ENCODE measurements around the gene GALE.
"Not testable (repeated sequence)": the region's sequence is repeated elsewhere in the genome, so short reads cannot be mapped to it uniquely, and the experiment has no call there.

The GALE gene

DNA sequence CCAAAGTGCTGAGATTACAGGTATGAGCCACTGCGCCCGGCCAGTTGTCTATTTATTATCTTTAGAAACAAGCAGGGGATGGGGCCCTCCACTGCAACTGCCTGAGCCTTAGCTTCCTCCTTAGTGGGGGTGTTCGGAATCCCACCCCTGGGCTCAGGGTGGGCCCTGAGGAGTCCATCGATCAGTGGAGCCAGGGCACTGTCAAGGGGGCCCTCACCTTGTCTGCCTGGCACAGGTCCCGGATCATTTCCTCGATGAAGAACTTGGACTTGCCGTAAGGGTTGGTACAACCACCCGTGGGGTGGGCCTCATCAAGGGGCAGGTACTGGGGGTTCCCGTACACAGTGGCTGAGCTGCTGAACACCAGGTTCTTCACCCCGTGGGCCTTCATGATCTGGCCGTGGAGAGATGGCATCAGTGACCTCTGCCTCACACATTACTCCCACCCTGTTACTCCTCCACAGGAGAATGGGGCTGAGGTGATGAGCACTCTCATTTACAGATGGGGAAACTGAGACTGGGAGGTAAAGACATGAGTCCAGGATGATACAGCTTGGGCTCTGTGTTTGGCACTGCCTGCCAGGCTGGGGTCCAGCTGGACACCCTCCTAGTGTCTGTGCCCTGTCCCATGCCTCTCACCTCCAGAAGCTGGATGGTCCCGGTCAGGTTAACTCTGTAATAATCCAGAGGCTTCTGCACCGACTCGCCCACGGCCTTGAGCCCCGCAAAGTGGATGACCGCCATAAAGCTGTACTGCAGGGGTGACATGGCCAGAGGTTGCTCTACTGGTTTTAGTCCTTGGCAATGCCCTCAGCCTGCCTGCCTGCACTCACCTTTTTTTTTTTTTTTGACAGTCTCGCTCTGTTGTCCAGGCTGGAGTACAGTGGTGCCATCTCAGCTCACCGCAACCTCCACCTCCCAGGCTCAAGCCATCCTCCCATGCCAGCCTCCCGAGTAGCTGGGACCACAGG, 2.8 kb downstream of the GALE start:
- H3K27ac ChIP-seq = no peak overlapping the region
- TF ChIP-seq Cebpa-rat (IDR thresholded peaks at IDR 0.05) = no peak

DNA sequence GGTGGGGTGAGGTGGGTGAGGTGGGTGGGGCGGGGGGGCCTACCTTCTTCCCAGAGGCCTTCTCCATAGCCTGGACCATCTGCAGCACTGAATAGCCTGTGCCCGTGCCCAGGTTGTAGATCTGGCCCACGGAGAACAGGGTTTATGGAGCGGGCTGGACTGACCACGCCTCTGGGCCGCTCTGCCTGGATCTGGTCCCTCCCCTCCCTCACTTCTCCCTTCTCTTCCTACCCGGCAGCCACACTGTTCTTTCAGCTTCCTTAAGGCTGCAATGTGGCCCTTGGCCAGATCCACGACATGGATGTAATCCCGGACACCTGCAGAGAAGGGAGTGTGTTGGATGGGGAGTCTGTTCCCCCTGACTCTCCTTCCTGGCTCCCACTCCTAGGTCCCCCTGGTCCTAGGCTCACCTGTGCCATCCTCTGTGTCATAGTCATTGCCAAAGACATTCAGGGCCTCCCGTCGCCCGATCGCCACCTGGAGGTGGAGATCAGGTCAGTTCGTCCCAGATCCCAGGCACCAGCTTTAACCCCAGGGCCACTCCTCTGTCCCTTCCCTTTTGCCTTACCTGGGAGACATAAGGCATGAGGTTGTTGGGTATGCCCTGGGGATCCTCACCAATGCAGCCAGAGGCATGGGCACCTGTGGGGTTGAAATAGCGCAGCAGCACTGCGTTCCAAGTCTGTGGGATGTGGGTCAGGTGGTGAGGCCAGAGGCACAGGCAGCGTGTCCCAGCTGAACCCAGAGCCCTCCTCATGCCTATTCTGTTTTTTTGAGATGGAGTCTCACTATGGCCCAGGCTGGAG, 3.9 kb downstream of the GALE start:
- Histone ChIP-seq H3K9ac (peak overlapping the region in 1 of 11 experiments; percentile 22; a peak in 1 of 22 replicates), H3K4me3 (no peak overlapping the region), H3K4me2 (no peak overlapping the region), H3K36me3 (peaks cover 49 to 67% (median 58%) of the 10 kb centered on the region in 11 experiments), H3K27me3 (no peaks in the 10 kb centered on the region), H4K20me1 (peaks cover 0 to 59% (median 17%) of the 10 kb centered on the region in 11 experiments; a peak in 16 of 22 replicates), H3K9me3 (replicated peaks in 1 of 11) (no peaks in the 10 kb centered on the region), H3K27ac (no peak overlapping the region), H3K4me1 (peaks cover 36 to 45% (median 40%) of the 10 kb centered on the region in 10 experiments)
- no peak for TF ChIP-seq Cebpa-rat (IDR thresholded peaks at IDR 0.05)

More for the DNA sequence above, 2.8 kb downstream of the GALE start:
- no peaks in the 10 kb centered on the region for H3K27me3 ChIP-seq
- H3K36me3 ChIP-seq = peaks cover 51 to 65% (median 59%) of the 10 kb centered on the region in 11 experiments
- H3K4me1 ChIP-seq = peaks cover 29 to 41% (median 35%) of the 10 kb centered on the region in 10 experiments
- peaks cover 0 to 52% (median 10%) of the 10 kb centered on the region in 11 experiments; a peak in 14 of 22 replicates for H4K20me1 ChIP-seq
- H3K4me3 ChIP-seq = no peak overlapping the region
- no peaks in the 10 kb centered on the region for H3K9me3 ChIP-seq (replicated peaks in 1 of 11)
- no peak overlapping the region for H3K4me2 ChIP-seq
- 0 out of 22 replicates have a peak overlapping the region, but pooled peaks of 1 of the 11 experiments have one; percentile 17 for H3K9ac ChIP-seq

DNA sequence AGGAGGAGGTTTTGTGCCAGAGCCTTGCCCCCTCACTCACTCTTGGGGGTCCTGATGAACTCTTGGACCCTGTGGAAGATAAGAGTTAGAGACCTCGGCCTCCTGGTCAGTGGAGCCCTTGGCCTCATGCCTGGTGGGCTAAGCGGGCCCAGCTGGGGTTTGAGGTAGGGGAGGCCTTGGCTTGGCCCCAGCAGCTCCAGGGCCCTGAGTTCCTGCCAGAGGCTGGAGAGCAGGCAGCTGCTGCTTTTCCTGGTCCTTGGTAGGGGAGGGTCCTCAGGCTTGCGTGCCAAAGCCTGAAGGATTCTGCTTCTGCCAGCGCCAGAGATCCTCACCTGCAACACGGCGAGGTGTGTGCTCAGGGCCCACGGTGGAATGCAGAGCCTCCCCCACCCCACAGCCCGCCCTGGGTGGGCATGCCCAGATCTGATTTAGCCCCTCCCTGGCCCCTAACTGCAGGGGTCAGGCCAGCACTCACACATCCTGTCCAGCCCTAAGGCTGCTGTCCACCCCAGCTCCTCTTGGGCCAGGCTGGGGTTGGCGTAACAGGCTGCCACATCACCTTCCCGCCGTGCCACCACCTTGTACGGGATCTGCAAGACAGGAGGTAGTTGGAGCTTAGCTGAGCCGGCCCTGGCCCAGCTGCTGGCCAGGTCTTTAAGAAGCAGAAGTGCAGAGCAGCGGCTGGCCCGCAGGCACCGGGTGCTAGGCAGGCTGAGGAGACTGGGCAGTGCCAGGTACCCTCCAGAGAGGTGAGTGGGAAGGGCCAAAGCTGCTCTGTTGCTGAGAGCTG, 4.7 kb downstream of the GALE start:
- H3K4me2 ChIP-seq = no peak overlapping the region
- H3K27me3 ChIP-seq = no peaks in the 10 kb centered on the region
- no peak for TF ChIP-seq Cebpa-rat (IDR thresholded peaks at IDR 0.05)
- H3K36me3 ChIP-seq = peaks cover 47 to 67% (median 58%) of the 10 kb centered on the region in 11 experiments
- H3K9me3 ChIP-seq (replicated peaks in 1 of 11) = no peaks in the 10 kb centered on the region
- no peak overlapping the region for H3K4me3 ChIP-seq
- peaks cover 0 to 59% (median 17%) of the 10 kb centered on the region in 11 experiments; a peak in 16 of 22 replicates for H4K20me1 ChIP-seq
- H3K4me1 ChIP-seq = peaks cover 29 to 38% (median 33%) of the 10 kb centered on the region in 10 experiments
- no peak overlapping the region for H3K27ac ChIP-seq
- peak overlapping the region in 3 of 11 experiments; percentile 15 to 28 (median 18); a peak in 1 of 22 replicates for H3K9ac ChIP-seq

DNA sequence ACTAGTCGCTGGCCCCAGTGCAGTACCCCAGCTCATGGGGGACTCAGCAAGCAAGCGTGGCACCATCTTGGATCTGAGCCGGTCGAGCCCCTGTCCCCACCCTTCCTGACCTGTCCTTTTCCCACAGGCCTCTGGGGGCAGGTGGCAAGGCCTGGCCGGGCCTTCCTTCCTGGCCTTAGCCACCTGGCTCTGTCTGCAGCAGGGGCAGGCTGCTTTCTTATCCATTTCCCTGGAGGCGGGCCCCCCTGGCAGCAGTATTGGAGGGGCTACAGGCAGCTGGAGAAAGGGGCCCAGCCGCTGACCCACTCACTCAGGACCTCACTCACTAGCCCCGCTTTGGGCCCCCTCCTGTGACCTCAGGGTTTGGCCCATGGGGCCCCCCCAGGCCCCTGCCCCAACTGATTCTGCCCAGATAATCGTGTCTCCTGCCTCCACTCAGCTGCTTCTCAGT, 5.8 kb downstream of the GALE start:
- not testable (repeated sequence) for H3K9me3 ChIP-seq (replicated peaks in 1 of 11); H3K27me3 ChIP-seq; H3K27ac ChIP-seq; H3K4me3 ChIP-seq; H3K4me2 ChIP-seq
- H3K4me1 ChIP-seq = peaks cover 33 to 48% (median 41%) of the 10 kb centered on the region in 10 experiments
- H4K20me1 ChIP-seq = peaks cover 0 to 58% (median 17%) of the 10 kb centered on the region in 11 experiments; a peak in 16 of 22 replicates
- peaks cover 47 to 67% (median 58%) of the 10 kb centered on the region in 11 experiments for H3K36me3 ChIP-seq
- H3K9ac ChIP-seq = peak overlapping the region in 1 of 11 experiments; percentile 34; a peak in 1 of 22 replicates

DNA sequence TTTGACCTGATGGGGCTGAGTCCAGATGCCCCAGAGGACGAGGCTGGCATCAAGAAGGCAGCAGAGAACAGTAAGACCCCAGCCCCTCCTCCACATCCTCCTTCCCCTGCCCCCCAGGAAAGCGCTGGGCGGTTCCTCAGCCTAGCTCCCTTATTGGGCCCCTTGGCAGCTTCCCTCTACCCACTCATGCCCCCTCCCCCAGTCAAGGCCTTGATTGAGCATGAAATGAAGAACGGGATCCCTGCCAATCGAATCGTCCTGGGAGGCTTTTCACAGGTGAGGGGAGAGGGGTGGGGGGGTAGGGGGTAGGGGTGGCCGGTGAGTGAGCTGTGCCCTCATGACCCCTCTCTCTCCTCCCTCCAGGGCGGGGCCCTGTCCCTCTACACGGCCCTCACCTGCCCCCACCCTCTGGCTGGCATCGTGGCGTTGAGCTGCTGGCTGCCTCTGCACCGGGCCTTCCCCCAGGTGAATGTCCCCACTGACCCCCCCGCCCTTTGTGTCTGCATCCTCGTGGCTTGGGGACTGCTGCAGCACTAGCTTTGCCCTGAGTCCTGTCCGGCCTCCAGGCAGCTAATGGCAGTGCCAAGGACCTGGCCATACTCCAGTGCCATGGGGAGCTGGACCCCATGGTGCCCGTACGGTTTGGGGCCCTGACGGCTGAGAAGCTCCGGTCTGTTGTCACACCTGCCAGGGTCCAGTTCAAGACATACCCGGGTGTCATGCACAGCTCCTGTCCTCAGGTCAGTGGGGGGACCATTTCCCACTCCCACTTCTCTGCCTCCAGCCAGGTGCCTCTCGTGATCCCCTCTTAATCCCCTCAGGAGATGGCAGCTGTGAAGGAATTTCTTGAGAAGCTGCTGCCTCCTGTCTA, 6.5 kb downstream of the GALE start:
- peaks cover 0 to 58% (median 15%) of the 10 kb centered on the region in 11 experiments; a peak in 16 of 22 replicates for H4K20me1 ChIP-seq
- H3K27ac ChIP-seq = peak overlapping the region in 4 of 11 experiments; percentile 21 to 32 (median 24); a peak in 1 of 22 replicates
- no peak overlapping the region for H3K4me3 ChIP-seq
- no peaks in the 10 kb centered on the region for H3K27me3 ChIP-seq
- peak overlapping the region in 9 of 11 experiments; percentile 68 to 91 (median 86); a peak in 11 of 22 replicates for H3K9ac ChIP-seq
- H3K36me3 ChIP-seq = peaks cover 47 to 63% (median 57%) of the 10 kb centered on the region in 11 experiments
- H3K9me3 ChIP-seq (replicated peaks in 1 of 11) = no peaks in the 10 kb centered on the region
- peak overlapping the region in 9 of 11 experiments; percentile 81 to 99 (median 92); a peak in 11 of 22 replicates for H3K4me2 ChIP-seq
- no peak for TF ChIP-seq Cebpa-rat (IDR thresholded peaks at IDR 0.05)
- H3K4me1 ChIP-seq = peaks cover 27 to 48% (median 37%) of the 10 kb centered on the region in 10 experiments

DNA sequence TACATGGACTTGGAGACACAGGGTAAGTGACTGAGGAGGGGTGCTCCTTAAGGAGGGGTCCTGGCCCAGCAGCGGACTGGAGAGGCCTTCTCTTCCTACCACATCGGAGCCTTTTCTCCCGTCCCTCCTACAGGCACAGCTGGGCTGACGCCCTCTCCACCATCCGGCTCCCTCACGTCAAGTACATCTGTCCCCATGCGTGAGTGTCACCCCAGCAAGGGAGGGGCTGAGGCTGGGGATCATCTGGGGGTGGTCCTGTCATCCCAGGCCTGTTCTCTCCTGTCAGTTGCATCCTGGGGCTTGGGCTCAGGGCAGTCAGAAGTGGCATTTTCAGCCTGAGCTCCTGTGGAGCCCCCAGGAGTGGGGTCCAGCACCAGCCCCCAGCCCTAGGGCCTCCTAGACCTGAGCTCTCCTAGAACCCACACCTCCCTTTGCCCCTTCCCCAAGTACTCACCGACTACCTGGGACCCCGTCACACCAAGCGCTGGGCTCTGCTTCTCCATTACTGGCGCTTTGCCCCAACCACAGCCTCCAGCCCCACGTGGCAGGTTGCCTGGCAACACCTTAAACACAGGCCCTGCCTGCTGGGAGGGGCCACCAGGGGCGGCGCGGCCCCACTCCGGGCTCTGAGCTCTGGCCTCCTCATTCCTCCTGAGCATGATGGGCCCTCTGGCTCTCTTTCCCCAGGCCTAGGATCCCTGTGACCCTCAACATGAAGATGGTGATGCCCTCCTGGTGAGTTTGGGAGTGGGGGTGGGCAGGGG, 7.4 kb downstream of the GALE start:
- peaks cover 51 to 62% (median 58%) of the 10 kb centered on the region in 11 experiments for H3K36me3 ChIP-seq
- no peaks in the 10 kb centered on the region for H3K27me3 ChIP-seq
- H3K9ac ChIP-seq = peak overlapping the region; percentile 30 to 91 (median 85); a peak in 20 of 22 replicates
- peaks cover 0 to 52% (median 15%) of the 10 kb centered on the region in 11 experiments; a peak in 16 of 22 replicates for H4K20me1 ChIP-seq
- peak overlapping the region in 8 of 11 experiments; percentile 8 to 32 (median 22); a peak in 10 of 22 replicates for H3K27ac ChIP-seq
- peaks cover 23 to 51% (median 31%) of the 10 kb centered on the region in 10 experiments for H3K4me1 ChIP-seq
- H3K4me2 ChIP-seq = peak overlapping the region; percentile 81 to 99 (median 92)
- H3K4me3 ChIP-seq = peak overlapping the region in 3 of 10 experiments; percentile 11 to 94 (median 82); a peak in 4 of 20 replicates
- no peaks in the 10 kb centered on the region for H3K9me3 ChIP-seq (replicated peaks in 1 of 11)
- no peak for TF ChIP-seq Cebpa-rat (IDR thresholded peaks at IDR 0.05)

Measured in BLaER1 treated with 17β-estradiol and CSF1 and Interleukin-3, amounts not matched to agents 10 nM and 100 nM (cell line).